RWPE2 (cell line): ENCODE measurements around the gene LRRC46.

Experiments used
- ATAC-seq: fragments of 200-7000 bp; cut with Tn5 transposase; 3 replicates; pipeline ENCODE4 v1.9.1; 2021; ENCODE audit warnings: low read depth
- DNase-seq: peaks from one replicate; pipeline ENCODE4 v3.0.0-alpha.2; 2020; ENCODE audit warnings: low spot score
- H3K27ac ChIP-seq: fragments of 450-650 bp; 2 replicates; pipeline ENCODE4 v1.5.1; 2017; ENCODE audit warnings: mild to moderate bottlenecking; ENCODE audit not compliant: poor library complexity, severe bottlenecking
- H3K27me3 ChIP-seq: fragments of 250-450 bp; sonication (Bioruptor Pico); 2 replicates; pipeline ENCODE4 v1.5.1; 2021; ENCODE audit warnings: mild to moderate bottlenecking, moderate library complexity; ENCODE audit not compliant: insufficient read depth, poor library complexity, severe bottlenecking
- H3K36me3 ChIP-seq: fragments of 250-450 bp; sonication (Bioruptor Pico); 2 replicates; pipeline ENCODE4 v1.5.1; 2020; ENCODE audit warnings: low read depth, mild to moderate bottlenecking, moderate library complexity
- H3K4me1 ChIP-seq: fragments of 250-450 bp; sonication (Bioruptor Pico); 2 replicates; pipeline ENCODE4 v1.5.1; 2021; ENCODE audit warnings: mild to moderate bottlenecking, moderate library complexity; ENCODE audit not compliant: insufficient read depth, poor library complexity, severe bottlenecking
- H3K4me3 ChIP-seq: fragments of 250-450 bp; sonication (Bioruptor Pico); 2 replicates; pipeline ENCODE4 v1.5.1; 2021; ENCODE audit warnings: mild to moderate bottlenecking, moderate library complexity; ENCODE audit not compliant: severe bottlenecking
- H3K9me3 ChIP-seq: fragments of 250-450 bp; sonication (Bioruptor Pico); 2 replicates; pipeline ENCODE4 v1.5.1; 2021; ENCODE audit warnings: mild to moderate bottlenecking, moderate library complexity; ENCODE audit not compliant: severe bottlenecking
- CTCF ChIP-seq: fragments of 450-650 bp; IDR thresholded peaks from one replicate; pipeline ENCODE4 v1.5.1; 2017; ENCODE audit warnings: mild to moderate bottlenecking, moderate library complexity; ENCODE audit not compliant: poor library complexity, severe bottlenecking

The LRRC46 gene

GRCh38 chr17:47792457-47792856 is 39.0 kb upstream of the LRRC46 start:
- TF ChIP-seq CTCF, result no peak
- H3K4me3 ChIP-seq, result no peak overlapping the region
- H3K36me3 ChIP-seq, result no peaks in the 10 kb centered on the region
- ATAC-seq, result no peak
- no peaks in the 10 kb centered on the region for H3K9me3 ChIP-seq
- H3K27ac ChIP-seq, result no peak overlapping the region
- no peak for DNase-seq
- H3K27me3 ChIP-seq, result peaks cover 82% of the 10 kb centered on the region
- H3K4me1 ChIP-seq, result no peaks in the 10 kb centered on the region

GRCh38 chr17:47792979-47793378 is 38.5 kb upstream of the LRRC46 start:
- ATAC-seq, result no peak
- Histone ChIP-seq H3K27me3 (peaks cover 78% of the 10 kb centered on the region), H3K36me3 (no peaks in the 10 kb centered on the region), H3K27ac (no peak overlapping the region), H3K4me1 (no peaks in the 10 kb centered on the region), H3K4me3 (no peak overlapping the region), H3K9me3 (no peaks in the 10 kb centered on the region)
- DNase-seq, result no peak
- no peak for TF ChIP-seq CTCF

- ATAC-seq (no peak), DNase-seq (no peak)
- no peak for TF ChIP-seq CTCF
- Histone ChIP-seq H3K9me3 (no peaks in the 10 kb centered on the region), H3K27me3 (peaks cover 32% of the 10 kb centered on the region), H3K4me1 (no peaks in the 10 kb centered on the region), H3K27ac (no peak overlapping the region), H3K36me3 (no peaks in the 10 kb centered on the region), H3K4me3 (no peak overlapping the region)
These were observed 33.7 kb upstream of the LRRC46 start for GRCh38 chr17:47797797-47798196.

GRCh38 chr17:47800686-47801085 is 30.8 kb upstream of the LRRC46 start:
- no peak overlapping the region for H3K27ac ChIP-seq
- no peaks in the 10 kb centered on the region for H3K4me1 ChIP-seq
- H3K27me3 ChIP-seq, result peaks cover 3% of the 10 kb centered on the region
- DNase-seq (no peak), ATAC-seq (no peak)
- H3K9me3 ChIP-seq, result no peaks in the 10 kb centered on the region
- no peaks in the 10 kb centered on the region for H3K36me3 ChIP-seq
- no peak for TF ChIP-seq CTCF
- H3K4me3 ChIP-seq, result no peak overlapping the region

- Histone ChIP-seq H3K36me3 (no peaks in the 10 kb centered on the region), H3K27me3 (no peaks in the 10 kb centered on the region), H3K4me3 (no peak overlapping the region), H3K9me3 (no peaks in the 10 kb centered on the region), H3K4me1 (no peaks in the 10 kb centered on the region), H3K27ac (no peak overlapping the region)
- TF ChIP-seq CTCF, result no peak
- DNase-seq (no peak), ATAC-seq (no peak)
These were observed 30.2 kb upstream of the LRRC46 start for GRCh38 chr17:47801176-47801765.
